MM.1S (cell line): ENCODE results near the gene CXCL5.

Source experiments
- EZH2 ChIP-seq: fragments of 300-600 bp; sonication (generic); optimal IDR thresholded peaks from 2 replicates; pipeline ENCODE3; 2017; ENCODE audit warnings: low read depth, mild to moderate bottlenecking, antibody characterized with exemption, low read length, mixed read lengths
- EZH2phosphoT487 ChIP-seq: fragments of 300-600 bp; sonication (generic); IDR thresholded peaks from 2 replicates; pipeline ENCODE4 v1.6.1; 2018; ENCODE audit warnings: antibody characterized with exemption, low read length
- TF ChIP-seq, protein P1 (sequence below): fragments of 300-600 bp; sonication (generic); IDR thresholded peaks from 2 replicates; pipeline ENCODE4 v1.5.1; 2016; ENCODE audit warnings: antibody characterized with exemption, low read length, mixed read lengths

- TF ChIP-seq, protein P1, sequence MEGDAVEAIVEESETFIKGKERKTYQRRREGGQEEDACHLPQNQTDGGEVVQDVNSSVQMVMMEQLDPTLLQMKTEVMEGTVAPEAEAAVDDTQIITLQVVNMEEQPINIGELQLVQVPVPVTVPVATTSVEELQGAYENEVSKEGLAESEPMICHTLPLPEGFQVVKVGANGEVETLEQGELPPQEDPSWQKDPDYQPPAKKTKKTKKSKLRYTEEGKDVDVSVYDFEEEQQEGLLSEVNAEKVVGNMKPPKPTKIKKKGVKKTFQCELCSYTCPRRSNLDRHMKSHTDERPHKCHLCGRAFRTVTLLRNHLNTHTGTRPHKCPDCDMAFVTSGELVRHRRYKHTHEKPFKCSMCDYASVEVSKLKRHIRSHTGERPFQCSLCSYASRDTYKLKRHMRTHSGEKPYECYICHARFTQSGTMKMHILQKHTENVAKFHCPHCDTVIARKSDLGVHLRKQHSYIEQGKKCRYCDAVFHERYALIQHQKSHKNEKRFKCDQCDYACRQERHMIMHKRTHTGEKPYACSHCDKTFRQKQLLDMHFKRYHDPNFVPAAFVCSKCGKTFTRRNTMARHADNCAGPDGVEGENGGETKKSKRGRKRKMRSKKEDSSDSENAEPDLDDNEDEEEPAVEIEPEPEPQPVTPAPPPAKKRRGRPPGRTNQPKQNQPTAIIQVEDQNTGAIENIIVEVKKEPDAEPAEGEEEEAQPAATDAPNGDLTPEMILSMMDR, result no peak
- TF ChIP-seq EZH2, result no peak
- no peak for TF ChIP-seq EZH2phosphoT487
Measured at GRCh38 chr4:74044677-74045076, 46.2 kb upstream of the CXCL5 start.
